NT2/D1 (cell line): ENCODE results near the gene LRRTM2.

Experiments
- SUZ12 ChIP-seq: IDR thresholded peaks from 2 replicates; pipeline ENCODE4 v1.6.1; 2011; ENCODE audit not compliant: insufficient read length, insufficient read depth; ENCODE audit errors: extremely low read depth
- ZNF274 ChIP-seq: IDR thresholded peaks from 2 replicates; pipeline ENCODE4 v1.6.1; 2011; ENCODE audit warnings: mild to moderate bottlenecking, low read depth, low read length

DNA sequence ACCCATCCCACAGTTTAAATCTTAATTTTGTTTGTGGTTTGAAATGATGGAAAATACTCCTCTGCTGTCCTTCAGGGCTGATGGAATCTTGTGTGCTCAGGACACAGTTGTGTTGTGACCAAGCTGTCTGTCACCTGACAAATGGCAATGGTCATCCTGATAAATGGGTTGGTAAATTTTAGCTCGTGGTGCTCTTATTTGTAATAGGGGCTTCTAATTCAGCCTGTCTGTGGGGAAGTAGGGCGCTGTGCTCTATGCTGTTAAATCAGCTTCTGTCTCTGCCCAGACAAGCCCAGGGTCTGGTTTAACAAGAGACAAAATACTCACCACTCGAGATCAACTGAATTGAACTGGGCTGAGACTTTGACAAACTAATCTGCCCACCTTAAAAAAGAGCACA, 4.5 kb downstream of the LRRTM2 start:
- TF ChIP-seq ZNF274 (no peak), SUZ12 (no peak)
